Vein endothelial cell (primary cell): Measurements from ENCODE around the gene AKAP4. TPM values are rescaled to one million over a fixed set of nuclear protein-coding genes. Genes with fewer than 3 reads are reported as not detected.

Experiments
- small RNA-seq: library from RNA; depleted of rRNA; stranded (forward); fragments of <200 nt; gene quantifications from one replicate; pipeline ENCODE3, GENCODE V24; 2012
- total RNA-seq: library from RNA; depleted of rRNA; stranded (reverse); fragments of >200 nt; gene quantifications from 2 replicates; pipeline ENCODE4 v1.2.3, GENCODE V29; 2012

Gene AKAP4, protein sequence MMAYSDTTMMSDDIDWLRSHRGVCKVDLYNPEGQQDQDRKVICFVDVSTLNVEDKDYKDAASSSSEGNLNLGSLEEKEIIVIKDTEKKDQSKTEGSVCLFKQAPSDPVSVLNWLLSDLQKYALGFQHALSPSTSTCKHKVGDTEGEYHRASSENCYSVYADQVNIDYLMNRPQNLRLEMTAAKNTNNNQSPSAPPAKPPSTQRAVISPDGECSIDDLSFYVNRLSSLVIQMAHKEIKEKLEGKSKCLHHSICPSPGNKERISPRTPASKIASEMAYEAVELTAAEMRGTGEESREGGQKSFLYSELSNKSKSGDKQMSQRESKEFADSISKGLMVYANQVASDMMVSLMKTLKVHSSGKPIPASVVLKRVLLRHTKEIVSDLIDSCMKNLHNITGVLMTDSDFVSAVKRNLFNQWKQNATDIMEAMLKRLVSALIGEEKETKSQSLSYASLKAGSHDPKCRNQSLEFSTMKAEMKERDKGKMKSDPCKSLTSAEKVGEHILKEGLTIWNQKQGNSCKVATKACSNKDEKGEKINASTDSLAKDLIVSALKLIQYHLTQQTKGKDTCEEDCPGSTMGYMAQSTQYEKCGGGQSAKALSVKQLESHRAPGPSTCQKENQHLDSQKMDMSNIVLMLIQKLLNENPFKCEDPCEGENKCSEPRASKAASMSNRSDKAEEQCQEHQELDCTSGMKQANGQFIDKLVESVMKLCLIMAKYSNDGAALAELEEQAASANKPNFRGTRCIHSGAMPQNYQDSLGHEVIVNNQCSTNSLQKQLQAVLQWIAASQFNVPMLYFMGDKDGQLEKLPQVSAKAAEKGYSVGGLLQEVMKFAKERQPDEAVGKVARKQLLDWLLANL
- total RNA-seq: under 0.01 TPM in 1 of 2 replicates, not detected in the other

DNA sequence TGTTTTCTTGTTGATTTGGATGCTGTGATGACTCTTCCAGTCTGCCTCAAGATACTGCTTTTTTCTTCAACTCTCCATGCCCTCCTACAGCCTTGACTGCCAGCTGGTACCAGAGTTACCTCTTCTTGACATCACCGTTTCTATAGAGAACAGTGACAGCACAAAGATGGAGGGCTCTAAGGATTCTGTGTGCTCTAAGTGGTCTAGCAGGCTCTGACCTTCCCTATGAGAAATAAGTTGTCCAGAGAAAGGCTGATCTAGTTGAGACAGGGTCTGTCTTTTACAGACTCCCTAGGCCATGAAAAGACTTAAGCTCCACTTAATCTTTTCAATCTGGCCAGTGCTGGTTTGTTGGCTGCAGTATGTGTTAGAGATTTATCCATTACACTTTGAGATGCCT, at the start of gene AKAP4:
Gene AKAP4 (minus strand): TSS at position 101 of the 400 bp plus-strand sequence. CDS start 118 bp downstream, outside the sequence.

DNA sequence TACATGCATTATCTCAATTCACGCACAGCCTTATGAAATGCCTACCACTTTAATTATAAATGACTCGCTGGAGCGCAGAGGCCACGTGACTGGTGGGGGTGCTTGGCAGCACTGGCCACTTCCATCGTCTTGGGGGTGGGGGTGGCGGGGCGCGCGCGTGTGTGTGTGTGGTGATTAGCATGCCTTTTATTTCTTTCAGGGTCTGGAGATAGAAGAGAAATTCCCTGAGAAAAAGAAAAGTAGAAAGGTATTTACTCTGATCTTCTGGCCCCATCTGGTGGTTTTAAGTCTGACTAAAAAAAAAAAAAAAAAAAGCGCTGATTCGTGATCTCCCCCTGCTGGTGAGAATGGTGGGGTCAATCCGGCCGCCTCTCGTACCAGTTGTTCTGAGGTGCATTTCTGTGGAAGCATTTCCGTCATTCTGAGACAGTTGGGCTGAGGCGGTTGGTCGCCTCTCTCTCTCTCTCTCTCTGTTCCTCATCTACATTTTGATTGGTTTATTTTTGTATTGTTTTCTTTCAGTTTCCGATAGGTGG, 3.6 kb upstream of the AKAP4 start, which contains the start of gene CCNB3:
Gene CCNB3 (plus strand): TSS at position 402 of the 536 bp plus-strand sequence. CDS start 80,399 bp downstream, outside the sequence.

Small RNA genes within 50 kb of the gene (small RNA-seq; reads per million reads assigned to genes)
- gene PYY3 (not detected), gene RF00019 (not detected)

Other genes with a start within 250 kb of the AKAP4 start
- 0.19 and 2.6 TPM in 2 replicates for gene CCNB3, start 3.8 kb upstream of the AKAP4 start, total RNA-seq